Karpas-422 (cell line): Measurements from ENCODE around the gene PCDHB10. TPM values are rescaled to one million over a fixed set of nuclear protein-coding genes. Genes with fewer than 3 reads are reported as not detected.
"Not testable (repeated sequence)": the region's sequence is repeated elsewhere in the genome, so short reads cannot be mapped to it uniquely, and the experiment has no call there.

ENCODE experiments used
- DNase-seq: peaks from one replicate; pipeline ENCODE4 v3.0.0-alpha.2; 2015
- H2AFZ ChIP-seq: fragments of 200-600 bp; sonication (generic); 2 replicates; pipeline ENCODE4 v1.6.1; 2014; ENCODE audit warnings: antibody characterized with exemption, low read length, mixed read lengths
- H3K27ac ChIP-seq: fragments of 200-600 bp; sonication (generic); 2 replicates; pipeline ENCODE4 v1.5.1; 2014; ENCODE audit warnings: mild to moderate bottlenecking, low read length, moderate library complexity
- H3K27me3 ChIP-seq: fragments of 200-600 bp; sonication (generic); 2 replicates; pipeline ENCODE4 v1.6.1; 2014; ENCODE audit warnings: low read length, mixed read lengths
- H3K36me3 ChIP-seq: fragments of 200-600 bp; sonication (generic); 2 replicates; pipeline ENCODE4 v1.6.1; 2014; ENCODE audit warnings: low read length, mixed read lengths; ENCODE audit not compliant: insufficient read depth
- H3K4me1 ChIP-seq: fragments of 200-600 bp; sonication (generic); 2 replicates; pipeline ENCODE4 v1.6.1; 2014; ENCODE audit warnings: mild to moderate bottlenecking, low read length, mixed read lengths
- H3K4me2 ChIP-seq: fragments of 200-600 bp; sonication (generic); 2 replicates; pipeline ENCODE4 v1.6.1; 2014; ENCODE audit warnings: low read length, low read depth, mild to moderate bottlenecking; ENCODE audit not compliant: poor library complexity, severe bottlenecking
- H3K4me3 ChIP-seq: fragments of 200-600 bp; sonication (generic); 2 replicates; pipeline ENCODE4 v1.5.1; 2014; ENCODE audit warnings: mild to moderate bottlenecking, antibody characterized with exemption, low read length, mixed read lengths
- H3K79me2 ChIP-seq: fragments of 200-600 bp; sonication (generic); 2 replicates; pipeline ENCODE4 v1.6.1; 2014; ENCODE audit warnings: mild to moderate bottlenecking, low read length, mixed read lengths
- H3K9ac ChIP-seq: fragments of 200-600 bp; sonication (generic); 2 replicates; pipeline ENCODE4 v1.6.0; 2014; ENCODE audit warnings: low read length
- H3K9me2 ChIP-seq: fragments of 200-600 bp; sonication (generic), shearing (Covaris generic); replicated peaks from 2 replicates; pipeline ENCODE4 v1.6.0; 2014; ENCODE audit warnings: mild to moderate bottlenecking, low read length, moderate library complexity; ENCODE audit not compliant: insufficient read depth
- H3K9me3 ChIP-seq: fragments of 300-700, 200-600 bp; sonication (generic); 2 replicates; pipeline ENCODE4 v1.6.1; 2014; ENCODE audit warnings: low read length, mixed read lengths
- H4K20me1 ChIP-seq: fragments of 200-600 bp; sonication (generic); 2 replicates; pipeline ENCODE4 v1.6.1; 2014; ENCODE audit warnings: mild to moderate bottlenecking, antibody characterized with exemption, low read length, low read depth; ENCODE audit not compliant: insufficient read depth
- total RNA-seq: library from RNA; depleted of rRNA; stranded (reverse); fragments of >200 nt; shearing (Covaris generic); gene quantifications from 2 replicates; pipeline ENCODE4 v1.2.3, GENCODE V29; 2014; ENCODE audit warnings: low replicate concordance

Gene PCDHB10
- total RNA-seq, 1 experiment from 2014 or later, result 0.11 TPM

GRCh38 chr5:141201126-141201525 is 9.0 kb downstream of the PCDHB10 start:
- not testable (repeated sequence) for H3K9me3 ChIP-seq, H3K27ac ChIP-seq, H4K20me1 ChIP-seq, H2AFZ ChIP-seq, H3K36me3 ChIP-seq, H3K79me2 ChIP-seq, H3K4me2 ChIP-seq, H3K9ac ChIP-seq, H3K9me2 ChIP-seq, DNase-seq, H3K4me3 ChIP-seq, H3K27me3 ChIP-seq, H3K4me1 ChIP-seq

DNA sequence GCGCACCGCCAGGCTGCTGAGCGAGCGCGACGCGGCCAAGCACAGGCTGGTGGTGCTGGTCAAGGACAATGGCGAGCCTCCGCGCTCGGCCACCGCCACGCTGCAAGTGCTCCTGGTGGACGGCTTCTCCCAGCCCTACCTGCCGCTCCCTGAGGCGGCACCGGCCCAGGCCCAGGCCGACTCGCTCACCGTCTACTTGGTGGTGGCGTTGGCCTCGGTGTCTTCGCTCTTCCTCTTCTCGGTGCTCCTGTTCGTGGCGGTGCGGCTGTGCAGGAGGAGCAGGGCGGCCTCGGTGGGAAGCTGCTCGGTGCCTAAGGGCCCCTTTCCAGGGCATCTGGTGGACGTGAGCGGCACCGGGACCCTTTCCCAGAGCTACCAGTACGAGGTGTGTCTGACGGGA is 9.5 kb downstream of the PCDHB10 start:
- H3K27me3 ChIP-seq, H3K4me1 ChIP-seq, H3K79me2 ChIP-seq: not testable (repeated sequence)

DNA sequence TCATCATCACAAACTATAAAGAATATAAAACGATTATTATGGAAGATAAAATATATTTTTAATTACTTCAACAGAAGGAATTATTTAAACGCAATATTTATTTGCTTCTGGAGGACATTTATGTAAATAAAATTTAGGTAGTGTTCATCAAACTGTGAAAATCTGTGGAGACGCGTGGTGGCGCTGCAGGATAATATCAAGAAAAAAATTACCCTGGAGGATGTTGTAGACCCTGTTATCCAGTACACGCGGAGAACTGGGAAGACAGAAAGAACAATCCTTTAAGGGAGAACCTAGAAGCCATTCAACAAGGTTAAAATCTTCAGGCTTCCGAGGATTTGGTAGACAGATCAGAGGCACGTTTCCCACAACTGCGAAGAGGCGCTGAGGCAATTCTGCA is 16.3 kb downstream of the PCDHB10 start, which contains the start of gene PCDHB12:
Gene PCDHB12, plus strand, starts transcription at position 242 of the 400 bp plus-strand sequence. CDS start 189 bp downstream, outside the sequence.
- Histone ChIP-seq H3K9ac (no peak within 1 kb of the TSS), H3K27ac (no peak within 1 kb of the TSS), H2AFZ (no peak within 1 kb of the TSS), H4K20me1 (no peaks in the 10 kb centered on the region), H3K4me1 (no peaks in the 10 kb centered on the region; the same call in 1 of the 2 replicates), H3K9me2 (no peaks in the 10 kb centered on the region), H3K79me2 (no peaks in the 10 kb centered on the region), H3K9me3 (no peaks in the 10 kb centered on the region), H3K36me3 (no peaks in the 10 kb centered on the region), H3K27me3 (no peaks in the 10 kb centered on the region), H3K4me3 (no peak within 1 kb of the TSS), H3K4me2 (no peak within 1 kb of the TSS)
- DNase-seq, result peak; percentile 72

More for the DNA sequence above, 9.5 kb downstream of the PCDHB10 start:
- H3K9me2 ChIP-seq, H3K36me3 ChIP-seq, H3K9me3 ChIP-seq, DNase-seq, H3K27ac ChIP-seq, H3K4me2 ChIP-seq, H2AFZ ChIP-seq, H3K4me3 ChIP-seq, H3K9ac ChIP-seq, H4K20me1 ChIP-seq: not testable (repeated sequence)

DNA sequence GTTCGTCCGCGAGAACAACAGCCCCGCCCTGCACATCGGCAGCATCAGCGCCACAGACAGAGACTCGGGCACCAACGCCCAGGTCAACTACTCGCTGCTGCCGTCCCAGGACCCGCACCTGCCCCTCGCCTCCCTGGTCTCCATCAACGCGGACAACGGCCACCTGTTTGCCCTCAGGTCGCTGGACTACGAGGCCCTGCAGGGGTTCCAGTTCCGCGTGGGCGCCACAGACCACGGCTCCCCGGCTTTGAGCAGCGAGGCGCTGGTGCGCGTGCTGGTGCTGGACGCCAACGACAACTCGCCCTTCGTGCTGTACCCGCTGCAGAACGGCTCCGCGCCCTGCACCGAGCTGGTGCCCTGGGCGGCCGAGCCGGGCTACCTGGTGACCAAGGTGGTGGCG is 18.1 kb downstream of the PCDHB10 start:
- not testable (repeated sequence) for H4K20me1 ChIP-seq, H3K4me3 ChIP-seq, H3K4me2 ChIP-seq, H3K27me3 ChIP-seq, H3K9me3 ChIP-seq, H3K27ac ChIP-seq, H3K79me2 ChIP-seq, H2AFZ ChIP-seq, H3K4me1 ChIP-seq, H3K9ac ChIP-seq, H3K36me3 ChIP-seq, H3K9me2 ChIP-seq, DNase-seq

DNA sequence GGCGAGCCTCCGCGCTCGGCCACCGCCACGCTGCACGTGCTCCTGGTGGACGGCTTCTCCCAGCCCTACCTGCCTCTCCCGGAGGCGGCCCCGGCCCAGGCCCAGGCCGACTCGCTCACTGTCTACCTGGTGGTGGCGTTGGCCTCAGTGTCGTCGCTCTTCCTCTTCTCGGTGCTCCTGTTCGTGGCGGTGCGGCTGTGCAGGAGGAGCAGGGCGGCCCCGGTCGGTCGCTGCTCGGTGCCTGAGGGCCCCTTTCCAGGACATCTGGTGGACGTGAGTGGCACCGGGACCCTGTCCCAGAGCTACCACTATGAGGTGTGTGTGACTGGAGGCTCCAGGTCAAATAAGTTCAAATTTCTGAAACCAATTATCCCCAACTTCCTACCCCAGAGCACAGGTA is 18.7 kb downstream of the PCDHB10 start:
- DNase-seq, H3K4me3 ChIP-seq, H3K9me2 ChIP-seq, H2AFZ ChIP-seq, H3K4me1 ChIP-seq, H3K9me3 ChIP-seq, H3K27me3 ChIP-seq, H3K79me2 ChIP-seq, H3K27ac ChIP-seq, H3K4me2 ChIP-seq, H4K20me1 ChIP-seq, H3K9ac ChIP-seq, H3K36me3 ChIP-seq: not testable (repeated sequence)

DNA sequence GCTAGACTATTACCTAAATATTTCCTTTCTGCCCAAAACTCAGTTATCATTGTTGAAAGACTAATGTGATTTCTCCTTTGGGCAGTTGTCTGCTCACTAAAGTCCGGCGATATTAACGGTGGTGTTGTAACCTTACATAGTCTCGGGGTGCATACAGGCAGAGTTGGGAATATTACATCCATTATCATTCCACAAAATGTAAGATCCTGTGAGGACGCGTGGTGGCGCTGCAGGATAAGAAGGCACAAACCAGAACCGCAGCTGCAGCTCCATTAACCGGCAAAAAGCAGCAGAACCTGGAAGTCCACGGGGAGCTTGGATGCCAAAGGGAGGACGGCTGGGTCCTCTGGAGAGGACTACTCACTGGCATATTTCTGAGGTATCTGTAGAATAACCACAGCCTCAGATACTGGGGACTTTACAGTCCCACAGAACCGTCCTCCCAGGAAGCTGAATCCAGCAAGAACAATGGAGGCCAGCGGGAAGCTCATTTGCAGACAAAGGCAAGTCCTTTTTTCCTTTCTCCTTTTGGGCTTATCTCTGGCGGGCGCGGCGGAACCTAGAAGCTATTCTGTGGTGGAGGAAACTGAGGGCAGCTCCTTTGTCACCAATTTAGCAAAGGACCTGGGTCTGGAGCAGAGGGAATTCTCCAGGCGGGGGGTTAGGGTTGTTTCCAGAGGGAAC is 21.6 kb downstream of the PCDHB10 start, which contains the start of gene PCDHB13:
Gene PCDHB13, plus strand, starts transcription at position 264 of the 684 bp plus-strand sequence. Its CDS starts 205 bp downstream, at position 469.
- DNase-seq, result peak; percentile 76
- H3K4me2 ChIP-seq, H3K79me2 ChIP-seq, H3K9me2 ChIP-seq, H3K4me3 ChIP-seq, H4K20me1 ChIP-seq, H3K9me3 ChIP-seq, H3K36me3 ChIP-seq, H2AFZ ChIP-seq, H3K4me1 ChIP-seq, H3K27me3 ChIP-seq, H3K27ac ChIP-seq, H3K9ac ChIP-seq: not testable (repeated sequence)

DNA sequence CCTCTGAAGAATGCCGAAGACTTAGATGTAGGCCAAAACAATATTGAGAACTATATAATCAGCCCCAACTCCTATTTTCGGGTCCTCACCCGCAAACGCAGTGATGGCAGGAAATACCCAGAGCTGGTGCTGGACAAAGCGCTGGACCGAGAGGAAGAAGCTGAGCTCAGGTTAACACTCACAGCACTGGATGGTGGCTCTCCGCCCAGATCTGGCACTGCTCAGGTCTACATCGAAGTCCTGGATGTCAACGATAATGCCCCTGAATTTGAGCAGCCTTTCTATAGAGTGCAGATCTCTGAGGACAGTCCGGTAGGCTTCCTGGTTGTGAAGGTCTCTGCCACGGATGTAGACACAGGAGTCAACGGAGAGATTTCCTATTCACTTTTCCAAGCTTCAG is 22.4 kb downstream of the PCDHB10 start:
- not testable (repeated sequence) for H3K36me3 ChIP-seq, H3K9me3 ChIP-seq, H3K9ac ChIP-seq, H3K27ac ChIP-seq, H3K9me2 ChIP-seq, H3K4me1 ChIP-seq, DNase-seq, H3K4me2 ChIP-seq, H3K4me3 ChIP-seq, H2AFZ ChIP-seq, H3K79me2 ChIP-seq, H3K27me3 ChIP-seq, H4K20me1 ChIP-seq

DNA sequence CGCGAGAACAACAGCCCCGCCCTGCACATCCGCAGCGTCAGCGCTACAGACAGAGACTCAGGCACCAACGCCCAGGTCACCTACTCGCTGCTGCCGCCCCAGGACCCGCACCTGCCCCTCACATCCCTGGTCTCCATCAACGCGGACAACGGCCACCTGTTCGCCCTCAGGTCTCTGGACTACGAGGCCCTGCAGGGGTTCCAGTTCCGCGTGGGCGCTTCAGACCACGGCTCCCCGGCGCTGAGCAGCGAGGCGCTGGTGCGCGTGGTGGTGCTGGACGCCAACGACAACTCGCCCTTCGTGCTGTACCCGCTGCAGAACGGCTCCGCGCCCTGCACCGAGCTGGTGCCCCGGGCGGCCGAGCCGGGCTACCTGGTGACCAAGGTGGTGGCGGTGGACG is 23.4 kb downstream of the PCDHB10 start:
- H3K4me1 ChIP-seq, DNase-seq, H3K4me2 ChIP-seq, H3K27ac ChIP-seq, H3K27me3 ChIP-seq, H3K9me2 ChIP-seq, H4K20me1 ChIP-seq, H3K9ac ChIP-seq, H3K79me2 ChIP-seq, H3K4me3 ChIP-seq, H3K9me3 ChIP-seq, H2AFZ ChIP-seq, H3K36me3 ChIP-seq: not testable (repeated sequence)

GRCh38 chr5:141216035-141216434 is 23.9 kb downstream of the PCDHB10 start:
- not testable (repeated sequence) for H3K4me1 ChIP-seq, DNase-seq, H3K79me2 ChIP-seq, H3K36me3 ChIP-seq, H3K9me2 ChIP-seq, H2AFZ ChIP-seq, H4K20me1 ChIP-seq, H3K4me3 ChIP-seq, H3K9ac ChIP-seq, H3K4me2 ChIP-seq, H3K27me3 ChIP-seq, H3K27ac ChIP-seq, H3K9me3 ChIP-seq
